Fibroblast of villous mesenchyme (primary cell): Measurements from ENCODE around the gene SORL1. TPM values are rescaled to one million over a fixed set of nuclear protein-coding genes. Genes with fewer than 3 reads are reported as not detected.

Source experiments
- DNase-seq: peaks from one replicate; pipeline ENCODE4 v3.0.0-alpha.2; 2010; ENCODE audit warnings: low read depth
- H3K4me3 ChIP-seq: 2 replicates; pipeline ENCODE4 v1.5.1; 2011; ENCODE audit warnings: low read depth, mild to moderate bottlenecking, low read length
- CTCF ChIP-seq: IDR thresholded peaks from 2 replicates; pipeline ENCODE4 v1.5.1; 2012; ENCODE audit warnings: low read depth, mild to moderate bottlenecking, low read length; ENCODE audit not compliant: insufficient read depth
- total RNA-seq: library from RNA; depleted of rRNA; stranded (reverse); fragments of >200 nt; gene quantifications from 2 replicates; pipeline ENCODE4 v1.2.3, GENCODE V29; 2012

The SORL1 gene
- total RNA-seq, 1 donor, result 0.43 TPM

- H3K4me3 ChIP-seq, result no peak overlapping the region
- DNase-seq, result no peak
- no peak for TF ChIP-seq CTCF
Measured at GRCh38 chr11:121482231-121483129, 30.4 kb downstream of the SORL1 start.

- TF ChIP-seq CTCF, result no peak
- no peak overlapping the region for H3K4me3 ChIP-seq
- DNase-seq, result no peak
Measured at GRCh38 chr11:121483805-121484480, 31.8 kb downstream of the SORL1 start.

- no peak for DNase-seq
- no peak overlapping the region for H3K4me3 ChIP-seq
- TF ChIP-seq CTCF, result no peak
Measured at GRCh38 chr11:121485216-121485615, 33.1 kb downstream of the SORL1 start.

GRCh38 chr11:121486054-121486453 lies 33.9 kb downstream of the SORL1 start:
- H3K4me3 ChIP-seq, result no peak overlapping the region
- DNase-seq, result no peak
- no peak for TF ChIP-seq CTCF

GRCh38 chr11:121487191-121487590 lies 35.1 kb downstream of the SORL1 start:
- no peak overlapping the region for H3K4me3 ChIP-seq
- no peak for DNase-seq
- no peak for TF ChIP-seq CTCF

- DNase-seq, result no peak
- no peak for TF ChIP-seq CTCF
- no peak overlapping the region for H3K4me3 ChIP-seq
Measured at GRCh38 chr11:121488170-121488569, 36.1 kb downstream of the SORL1 start.
